Endothelial cell of hepatic sinusoid (primary cell): ENCODE measurements around the gene MICAL2.

Experiments
- in situ Hi-C: cut with HindIII; loops from 2 replicates; pipeline ENCODE4 v1.10.0; 2017; ENCODE audit warnings: low sequenced_read_pairs

Gene MICAL2

DNA sequence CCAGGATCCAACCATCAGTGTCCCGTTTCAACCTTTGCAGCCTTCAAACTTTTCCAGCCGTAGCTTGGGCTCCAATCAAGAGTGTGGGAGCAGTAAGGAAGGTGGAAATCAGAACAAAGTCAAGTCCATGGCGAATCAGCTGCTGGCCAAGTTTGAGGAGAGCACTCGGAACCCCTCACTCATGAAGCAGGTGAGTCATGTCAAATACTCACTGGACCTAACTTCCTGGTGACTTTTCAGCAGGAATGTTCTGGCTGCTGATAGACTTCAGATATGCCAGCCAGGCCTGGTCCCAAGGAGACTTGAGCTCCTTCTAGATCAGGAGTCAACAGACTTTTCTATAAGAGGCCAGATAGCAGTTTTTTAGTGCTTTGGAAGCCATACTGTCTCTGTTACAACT is 129.0 kb downstream of the MICAL2 start:
- in situ Hi-C loops: no loop called here

DNA sequence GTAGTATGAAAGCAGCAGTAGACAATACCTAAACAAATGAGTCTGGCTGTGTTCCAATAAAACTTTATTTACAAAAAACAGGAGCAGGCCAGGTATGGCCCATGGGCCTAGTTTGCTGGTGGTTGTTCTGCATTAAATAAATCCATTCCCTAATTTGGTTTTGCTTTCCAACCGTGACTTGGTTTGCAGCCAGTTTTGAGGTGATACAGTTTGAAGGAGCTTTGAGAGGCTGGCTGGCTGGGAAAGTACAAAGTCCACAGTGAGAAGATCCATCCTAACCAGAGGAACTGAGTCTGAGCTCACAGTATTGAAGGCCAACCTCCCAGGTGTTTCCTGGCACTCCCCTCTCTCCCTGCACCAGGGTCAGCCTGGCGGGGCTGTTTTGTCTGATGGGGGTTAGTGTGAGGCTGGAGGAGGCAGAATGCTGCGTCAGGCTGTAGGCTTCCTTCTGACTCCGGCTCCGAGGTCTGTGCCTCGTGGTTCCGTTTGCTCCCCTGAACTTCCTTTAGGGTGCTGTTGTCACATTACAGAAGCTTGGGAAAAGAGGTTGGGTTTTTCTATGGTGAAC is 129.5 kb downstream of the MICAL2 start:
- in situ Hi-C loops: loop anchor here (5.0 kb wide), 1 partner anchor 153 kb away; no protein-coding TSS in a partner anchor

DNA sequence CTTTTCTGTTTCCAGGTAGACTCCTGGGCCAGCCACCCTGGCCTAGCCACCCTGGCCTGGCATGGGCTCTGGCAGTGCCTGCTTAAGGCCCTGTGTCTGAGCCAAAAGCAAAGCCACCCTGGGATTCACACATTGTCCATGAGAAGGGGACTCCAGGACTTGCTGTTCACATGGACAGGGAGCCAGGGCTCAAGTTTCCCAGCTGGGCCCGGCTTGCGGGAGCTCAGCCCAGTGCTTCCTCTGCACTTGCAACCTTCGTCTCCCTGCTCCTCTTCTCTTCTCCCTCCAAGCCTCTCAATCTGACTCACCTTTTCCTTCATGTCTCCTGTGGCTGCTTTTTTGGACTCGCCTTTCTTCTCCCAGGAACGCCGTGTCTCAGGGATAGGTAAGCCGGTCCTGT is 130.3 kb downstream of the MICAL2 start:
- in situ Hi-C loops: loop anchor here (5.0 kb wide), 1 partner anchor 153 kb away; no protein-coding TSS in a partner anchor

DNA sequence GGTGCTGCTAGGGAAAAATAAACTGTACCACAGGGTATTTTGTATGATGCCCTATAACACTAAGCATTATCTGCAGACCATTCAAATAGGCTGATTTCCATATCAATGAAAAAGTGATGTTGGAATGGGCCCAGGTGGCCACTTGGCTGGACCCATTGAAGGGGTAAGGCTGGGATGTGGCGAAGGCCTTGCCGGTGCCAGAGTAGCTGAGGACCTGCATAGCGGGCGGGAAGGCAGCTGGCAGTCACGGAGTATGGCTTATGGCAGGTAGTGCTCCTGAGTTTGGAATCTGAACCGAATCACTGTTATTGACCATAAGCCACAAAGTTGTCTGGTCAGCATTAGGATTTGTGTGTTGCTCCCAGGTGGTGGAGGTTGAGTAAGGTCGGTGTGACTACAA is 131.0 kb downstream of the MICAL2 start:
- in situ Hi-C loops: loop anchor here (5.0 kb wide), 1 partner anchor 154 kb away; no protein-coding TSS in a partner anchor

DNA sequence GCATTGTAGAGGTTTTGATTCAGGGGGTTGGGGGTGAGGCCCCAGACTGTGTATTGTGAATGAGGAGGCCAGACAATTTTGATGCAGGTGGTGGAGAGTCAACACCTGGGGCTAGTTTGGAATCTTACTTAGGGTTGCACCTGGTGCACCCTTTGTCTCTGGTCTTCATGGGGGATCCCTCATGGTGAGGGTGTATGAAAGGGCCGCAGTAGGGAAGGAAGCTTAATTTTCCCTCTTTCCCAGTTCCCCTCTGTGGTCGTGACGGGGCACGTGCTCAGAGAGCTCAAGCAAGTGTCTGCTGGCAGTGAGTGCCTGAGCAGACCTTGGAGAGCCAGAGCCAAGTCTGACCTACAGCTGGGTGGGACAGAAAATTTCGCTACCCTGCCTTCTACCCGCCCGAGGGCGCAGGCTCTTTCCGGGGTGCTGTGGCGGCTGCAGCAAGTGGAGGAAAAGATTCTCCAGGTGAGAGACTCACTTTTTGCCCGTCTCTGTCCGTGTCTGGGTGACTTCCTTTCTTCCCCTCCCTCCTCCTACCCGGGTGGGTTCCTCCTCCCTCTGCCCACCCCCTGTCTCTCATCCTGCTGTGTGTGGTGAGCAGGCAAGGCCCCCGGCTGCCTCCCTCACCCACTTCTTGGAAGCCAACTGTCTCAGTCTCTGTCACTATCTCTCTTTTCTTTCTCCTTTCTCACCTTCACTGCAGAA is 131.7 kb downstream of the MICAL2 start:
- in situ Hi-C loops: loop anchor here (5.0 kb wide), 1 partner anchor 155 kb away; no protein-coding TSS in a partner anchor

DNA sequence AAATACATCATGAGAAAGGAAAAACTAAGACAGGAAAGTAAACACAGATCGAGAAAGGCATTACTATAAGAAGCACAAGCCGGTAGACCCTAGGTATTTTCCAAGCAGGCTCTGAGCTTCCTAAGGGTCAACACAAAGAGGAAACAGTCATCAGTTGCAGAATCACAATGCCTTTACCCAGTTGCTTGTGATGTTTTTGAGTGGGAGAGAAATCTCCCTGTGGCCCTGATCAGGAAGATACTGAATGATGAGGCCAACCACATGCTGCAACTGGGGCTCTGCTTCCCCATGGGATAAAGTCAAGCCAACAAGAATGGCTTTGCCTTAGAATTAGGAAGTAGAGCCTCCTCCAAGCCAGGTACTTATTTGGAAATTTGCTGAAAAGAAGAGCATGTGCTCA is 132.6 kb downstream of the MICAL2 start:
- in situ Hi-C loops: loop anchor here (5.0 kb wide), 1 partner anchor 156 kb away; no protein-coding TSS in a partner anchor

DNA sequence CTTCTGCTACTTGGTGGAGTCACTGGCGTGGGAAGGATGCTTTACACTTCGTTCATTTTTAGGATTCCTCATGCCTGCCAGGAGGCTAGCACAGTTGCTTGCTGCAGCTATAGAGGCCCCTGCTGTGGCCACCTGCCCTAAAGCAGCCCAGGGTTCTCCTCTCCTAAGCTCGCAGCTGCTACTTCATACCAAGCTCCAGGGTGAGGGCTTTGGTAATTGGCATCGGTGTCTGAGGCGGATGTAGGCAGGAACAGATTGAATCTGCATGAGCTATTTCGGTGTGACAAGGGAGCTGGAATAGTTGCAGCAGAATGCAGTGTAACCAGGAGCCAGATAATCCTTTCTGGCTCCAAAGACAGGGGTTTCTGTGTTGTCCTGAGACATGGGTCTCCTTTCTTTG is 133.1 kb downstream of the MICAL2 start:
- in situ Hi-C loops: loop anchor here (5.0 kb wide), 1 partner anchor 156 kb away; no protein-coding TSS in a partner anchor

DNA sequence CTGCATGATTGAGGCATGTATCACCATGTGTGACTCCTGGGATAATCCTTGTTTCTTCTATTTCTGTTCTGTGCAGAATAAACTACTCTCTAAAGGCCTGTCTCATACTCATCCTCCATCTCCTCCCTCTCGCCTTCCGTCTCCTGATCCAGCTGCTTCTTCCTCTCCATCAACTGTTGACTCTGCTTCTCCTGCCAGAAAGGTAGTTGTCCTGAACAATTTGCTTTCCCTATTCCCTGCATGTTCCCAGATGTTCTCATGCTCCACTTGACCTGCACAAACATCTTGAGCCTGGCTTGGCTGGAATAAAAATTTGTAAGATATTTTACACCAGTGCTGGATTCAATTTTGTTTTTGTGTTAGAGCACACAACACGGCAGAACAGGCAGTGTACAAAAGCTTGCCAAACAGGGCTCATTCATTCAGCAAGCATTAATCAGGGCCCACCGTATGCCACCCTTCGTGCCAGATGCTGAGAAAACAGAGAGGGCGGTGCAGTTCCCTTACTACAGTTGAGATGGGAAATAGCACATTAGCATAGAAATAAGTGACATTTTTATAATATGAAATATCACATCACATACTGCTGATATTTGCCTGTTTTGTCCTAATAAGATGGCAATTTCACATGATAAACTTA is 133.6 kb downstream of the MICAL2 start:
- in situ Hi-C loops: loop anchor here (5.0 kb wide), 1 partner anchor 157 kb away; no protein-coding TSS in a partner anchor

DNA sequence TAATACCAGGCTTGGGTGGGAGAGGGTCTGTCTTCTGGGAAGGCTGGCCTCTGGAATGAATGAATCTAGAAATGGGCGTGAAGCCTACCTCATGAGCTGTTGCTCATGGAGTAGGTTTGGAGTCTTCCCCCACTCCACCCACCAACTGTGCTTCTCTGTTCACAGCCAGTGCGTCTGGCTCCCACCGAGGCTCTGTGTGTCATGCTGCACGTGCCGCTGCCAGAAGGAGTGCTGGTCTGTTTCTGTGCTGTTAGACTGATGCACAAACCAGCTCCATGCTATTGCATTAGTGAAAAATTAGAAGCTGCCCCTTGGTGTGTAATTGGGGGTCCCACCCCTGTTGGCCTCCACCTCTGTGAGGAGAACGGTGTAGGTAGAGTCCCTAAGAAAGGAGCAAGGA is 134.7 kb downstream of the MICAL2 start:
- in situ Hi-C loops: no loop called here

DNA sequence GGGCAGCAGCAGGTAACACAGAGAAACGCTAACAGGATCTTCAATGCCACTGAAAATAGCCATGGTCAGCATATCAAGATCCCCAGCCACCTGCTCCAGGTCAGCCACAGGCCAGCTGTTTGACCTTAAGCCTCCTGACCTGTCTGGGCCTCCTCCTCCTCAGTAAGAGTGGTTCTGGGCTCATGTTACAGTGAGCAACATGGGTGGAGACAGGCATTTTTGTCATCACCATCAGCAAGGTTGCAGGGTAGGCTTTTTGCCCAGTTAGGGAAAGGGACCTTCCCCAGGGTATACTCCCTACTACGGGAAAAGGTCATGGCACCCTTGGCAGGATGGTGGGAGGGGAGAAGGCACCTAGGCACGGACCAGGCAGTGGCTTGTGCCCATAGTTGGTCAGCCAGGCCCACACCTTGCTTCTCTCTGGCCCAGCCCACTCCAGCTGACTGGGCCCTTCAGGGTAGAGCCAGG is 135.2 kb downstream of the MICAL2 start:
- in situ Hi-C loops: no loop called here

DNA sequence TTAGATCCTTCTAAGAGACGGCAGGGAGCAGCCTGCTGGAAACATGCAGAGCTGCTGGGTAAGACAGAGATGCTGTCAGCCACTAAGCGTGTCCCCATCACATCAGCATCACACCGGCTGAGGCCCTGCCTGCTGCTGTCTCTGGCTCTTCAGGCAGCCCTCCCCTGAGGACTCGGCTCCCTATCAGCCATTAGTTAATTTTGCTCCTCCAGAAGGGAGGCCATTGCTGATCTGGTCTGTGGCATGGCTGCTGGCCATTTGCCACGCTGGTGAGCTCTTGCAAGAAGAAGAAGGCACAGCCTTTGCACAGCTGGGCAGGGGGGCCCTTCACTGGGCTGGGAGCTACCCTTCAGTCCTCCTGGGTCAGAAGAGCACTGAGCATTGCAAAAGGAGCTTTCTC is 135.8 kb downstream of the MICAL2 start:
- in situ Hi-C loops: no loop called here

DNA sequence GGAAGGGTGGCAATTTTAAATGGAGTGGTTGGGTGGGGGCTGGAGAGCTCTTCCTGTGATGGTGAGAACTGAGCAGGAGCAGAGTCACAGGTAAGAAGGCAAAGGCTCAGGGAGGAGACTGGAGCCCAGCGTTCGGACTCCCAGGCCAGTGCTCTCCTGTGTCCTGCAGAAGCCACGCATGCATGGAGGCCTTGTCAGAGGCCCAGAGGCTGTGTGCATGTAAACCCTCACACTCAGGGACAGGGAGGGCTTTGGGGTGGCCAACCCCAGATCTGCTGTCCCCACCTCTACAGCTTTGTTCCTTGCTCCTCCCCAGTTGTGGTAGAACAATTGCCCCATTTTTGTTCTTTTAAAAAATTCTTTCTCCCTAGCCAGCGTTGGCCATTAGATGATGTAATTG is 136.6 kb downstream of the MICAL2 start:
- in situ Hi-C loops: no loop called here

DNA sequence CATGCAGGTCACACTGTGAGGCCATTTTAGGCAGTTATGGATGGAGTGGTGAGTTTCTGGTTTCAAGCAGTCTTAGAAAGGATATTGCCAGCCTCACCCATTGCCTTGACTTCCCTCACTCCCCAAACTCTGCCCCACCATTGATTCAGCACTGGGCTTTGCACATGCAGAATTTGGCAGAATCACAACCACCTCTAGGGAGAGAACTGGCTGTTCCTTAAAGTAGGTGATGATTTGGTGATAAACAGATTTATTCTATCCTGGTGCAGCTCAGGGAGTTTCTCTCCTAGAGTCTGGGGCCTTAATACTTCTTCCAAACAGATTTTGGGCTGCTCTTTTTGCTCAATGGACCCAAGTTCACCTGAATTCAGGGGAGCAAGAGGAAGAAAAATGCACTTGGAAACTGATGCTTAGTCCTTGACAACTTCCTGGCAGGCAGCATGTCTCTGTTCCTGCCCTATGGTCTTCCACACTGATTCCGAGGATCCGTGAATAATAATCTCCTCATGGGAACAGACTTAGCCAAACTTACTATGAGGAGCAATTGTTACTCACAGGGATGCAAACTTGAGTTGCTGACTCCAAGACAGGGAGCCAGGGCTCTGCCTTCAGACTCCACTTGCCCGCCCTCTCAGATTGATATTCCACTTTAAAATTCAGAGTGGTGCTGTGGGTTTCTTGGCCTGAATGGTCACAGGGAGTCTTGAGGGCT is 137.3 kb downstream of the MICAL2 start:
- in situ Hi-C loops: no loop called here

DNA sequence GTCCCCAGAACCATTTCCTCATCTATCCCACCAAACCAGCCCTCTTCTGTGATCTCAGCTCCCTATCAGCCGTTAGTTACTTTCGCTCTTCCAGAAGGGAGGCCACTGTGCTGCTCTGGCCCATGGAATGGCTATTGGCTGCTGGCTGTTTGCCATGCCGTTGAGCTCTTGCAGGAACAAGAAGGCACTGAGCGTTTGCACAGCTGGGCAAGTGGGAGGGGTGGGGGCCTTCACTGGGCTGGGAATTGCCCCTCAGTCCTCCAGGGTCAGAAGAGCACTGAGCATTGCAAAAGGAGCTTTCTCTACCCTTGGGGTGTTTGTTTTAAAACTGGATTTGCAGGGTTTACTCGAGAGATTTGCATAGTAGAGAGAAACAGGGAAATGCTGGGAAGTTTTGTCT is 137.9 kb downstream of the MICAL2 start:
- in situ Hi-C loops: no loop called here

DNA sequence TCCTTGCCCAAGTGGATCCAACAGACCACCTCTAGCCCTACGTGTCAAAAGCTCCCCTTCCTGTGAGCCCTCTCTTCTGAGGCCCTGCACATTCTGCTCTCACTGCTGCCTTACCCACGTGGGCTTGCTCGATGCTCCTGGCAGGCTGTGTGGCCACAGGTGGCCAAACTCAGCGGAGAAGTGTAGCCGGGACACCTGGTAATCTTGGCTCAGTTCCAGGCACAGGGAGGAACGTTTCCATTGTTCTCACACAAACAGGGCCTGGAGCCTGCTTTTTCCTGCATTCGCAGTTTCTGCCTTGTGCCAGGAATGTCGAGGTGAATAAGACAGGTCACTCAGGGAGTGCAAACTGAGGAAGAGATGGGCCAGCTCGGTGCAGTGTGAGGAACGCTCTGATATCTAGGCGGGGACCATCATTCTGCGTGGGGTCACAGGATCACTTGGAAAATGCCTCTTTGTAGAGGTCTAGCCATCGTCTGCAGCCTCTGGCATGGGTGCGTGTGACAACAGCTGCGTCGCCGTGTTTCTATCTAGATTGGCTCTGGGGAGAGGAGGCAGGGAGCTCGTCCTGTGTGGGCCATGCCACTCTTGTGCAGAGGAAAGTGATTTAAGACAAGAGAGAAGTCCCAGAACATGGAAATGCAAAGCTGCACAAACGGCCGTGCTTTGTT is 139.3 kb downstream of the MICAL2 start:
- in situ Hi-C loops: no loop called here

DNA sequence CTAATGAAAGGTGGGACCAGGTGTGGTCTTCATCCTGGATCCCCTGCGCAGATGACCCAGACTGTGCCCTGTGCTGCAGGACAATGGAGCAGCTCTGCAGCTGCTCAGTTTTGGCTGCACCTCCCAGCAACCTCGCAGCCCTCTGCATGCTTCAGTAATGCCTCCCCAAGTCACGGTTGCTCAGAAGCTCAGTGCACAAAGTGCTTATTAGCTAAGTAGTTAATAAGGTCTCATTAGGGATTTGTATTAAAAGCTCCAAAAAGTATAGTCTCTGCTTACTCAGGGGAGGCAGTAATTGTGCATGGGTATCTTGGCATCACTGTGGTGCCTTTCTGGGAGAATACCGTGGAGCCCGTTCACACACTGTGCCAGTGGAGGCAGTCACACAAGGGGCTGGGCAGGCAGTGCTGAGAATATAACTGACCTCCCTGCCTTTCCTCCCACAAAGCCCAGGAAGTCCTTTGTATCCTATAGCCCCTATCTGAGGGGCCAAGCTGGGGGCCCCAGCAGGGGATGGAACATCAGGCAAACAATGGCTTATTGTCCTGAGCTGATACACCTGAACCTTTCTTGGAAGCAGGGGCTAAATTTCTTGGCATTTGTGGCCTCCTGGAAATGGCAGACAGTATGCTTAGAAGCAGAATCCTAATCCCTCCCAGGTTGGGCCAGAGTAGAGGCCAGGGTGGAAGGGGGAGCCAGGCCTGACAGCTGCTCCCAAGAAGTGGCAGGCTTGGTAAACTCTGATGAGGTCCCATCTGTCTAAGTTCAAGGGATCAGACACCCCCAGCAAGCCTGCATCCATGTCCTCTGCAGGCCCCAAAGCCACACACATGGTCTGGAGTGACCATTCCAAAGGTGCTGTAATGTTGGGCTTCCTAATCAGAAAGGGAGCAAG is 141.5 kb downstream of the MICAL2 start:
- in situ Hi-C loops: no loop called here

DNA sequence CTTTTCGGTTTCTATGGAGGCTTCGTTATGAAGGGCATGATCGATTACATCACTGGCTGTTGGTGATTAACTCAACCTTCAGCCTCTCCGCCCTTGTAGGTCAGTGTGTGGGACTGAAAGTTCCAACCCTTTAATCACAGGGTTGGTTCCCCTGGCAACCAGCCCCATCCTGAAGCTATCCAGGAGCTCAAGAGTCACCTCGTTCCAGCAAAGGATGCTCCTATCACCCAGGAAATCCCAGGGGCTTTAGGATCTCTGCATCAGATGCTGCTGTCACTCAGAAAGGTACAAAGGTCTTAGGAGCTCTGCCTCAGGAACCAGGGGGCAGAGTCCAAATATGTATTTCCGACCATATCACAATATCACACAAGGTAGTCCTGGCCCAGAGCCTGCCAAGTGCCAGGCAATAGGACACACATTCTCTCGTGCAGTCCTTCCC is 143.5 kb downstream of the MICAL2 start:
- in situ Hi-C loops: no loop called here

DNA sequence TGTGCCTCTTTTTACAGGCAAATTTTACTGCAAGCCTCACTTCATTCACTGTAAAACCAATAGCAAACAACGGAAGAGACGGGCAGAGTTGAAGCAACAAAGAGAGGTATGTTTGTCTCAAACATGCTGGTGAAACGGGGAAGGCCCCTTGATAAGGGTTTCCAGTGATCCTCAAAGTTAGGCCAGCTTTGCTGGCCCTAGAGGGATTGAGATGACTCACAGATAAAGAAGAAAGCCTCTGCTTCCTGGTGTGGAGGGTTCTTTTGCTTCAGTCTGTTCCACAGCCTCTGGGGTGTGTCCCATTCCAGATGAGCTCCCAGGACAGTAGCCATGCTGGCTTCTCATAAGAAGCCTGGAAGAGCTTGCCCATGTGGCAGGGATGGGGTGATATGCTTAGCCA is 148.1 kb downstream of the MICAL2 start:
- in situ Hi-C loops: no loop called here

DNA sequence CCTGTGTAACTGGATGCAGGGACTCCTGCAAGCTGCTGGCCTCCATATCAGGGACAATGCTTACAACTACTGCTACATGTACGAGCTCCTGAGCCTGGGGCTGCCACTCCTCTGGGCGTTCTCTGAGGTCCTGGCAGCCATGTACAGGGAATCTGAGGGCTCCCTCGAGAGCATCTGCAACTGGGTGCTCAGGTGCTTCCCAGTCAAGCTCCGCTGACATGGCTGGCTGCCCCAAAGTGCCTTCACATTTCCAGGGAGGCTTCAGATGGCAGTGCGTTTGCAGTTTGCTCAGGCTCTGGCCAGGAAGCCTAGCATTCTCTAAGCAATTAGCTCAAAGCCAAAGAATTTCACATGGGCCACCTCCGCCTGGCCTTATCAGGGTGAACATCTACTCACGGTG is 149.6 kb downstream of the MICAL2 start:
- in situ Hi-C loops: no loop called here
